Measurements from ENCODE around the gene MPV17.

DNA sequence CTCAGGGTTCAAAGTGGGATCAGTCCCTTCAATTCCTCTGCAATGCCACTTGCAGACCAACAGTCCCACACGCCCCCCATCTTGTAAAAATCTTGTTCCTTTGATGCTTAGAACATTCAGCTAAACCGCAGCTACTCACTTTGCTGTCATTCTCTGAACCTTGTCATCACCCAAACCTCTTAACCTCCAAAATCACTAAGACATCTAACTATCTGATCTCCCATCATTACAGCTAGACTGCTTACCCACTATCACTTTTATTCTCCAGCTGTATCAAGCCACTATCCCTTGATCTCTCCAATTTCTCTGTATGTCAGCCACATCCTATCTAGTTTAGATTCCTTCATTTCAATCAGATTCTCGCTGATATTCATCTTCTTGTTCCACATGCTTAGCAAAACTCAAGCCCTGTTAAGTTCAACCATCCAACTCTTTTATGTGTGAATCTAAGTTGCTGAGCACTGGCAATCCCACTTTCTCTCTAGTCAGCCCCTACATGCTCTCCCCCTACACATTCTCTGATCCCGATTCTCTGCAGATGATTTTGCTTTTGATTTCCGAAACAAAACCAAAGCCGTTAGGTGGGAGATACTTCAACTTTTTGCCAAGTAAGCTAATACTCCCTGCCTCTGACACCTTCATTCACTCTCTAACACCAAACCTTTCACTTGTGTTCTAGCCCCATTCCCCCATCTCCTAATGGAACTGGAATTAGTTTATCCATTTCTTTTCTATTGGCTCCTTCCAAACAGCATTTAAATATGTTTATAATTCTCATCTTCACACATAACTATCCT, 29.1 kb upstream of the MPV17 start:
- TF ChIP-seq, protein P1, sequence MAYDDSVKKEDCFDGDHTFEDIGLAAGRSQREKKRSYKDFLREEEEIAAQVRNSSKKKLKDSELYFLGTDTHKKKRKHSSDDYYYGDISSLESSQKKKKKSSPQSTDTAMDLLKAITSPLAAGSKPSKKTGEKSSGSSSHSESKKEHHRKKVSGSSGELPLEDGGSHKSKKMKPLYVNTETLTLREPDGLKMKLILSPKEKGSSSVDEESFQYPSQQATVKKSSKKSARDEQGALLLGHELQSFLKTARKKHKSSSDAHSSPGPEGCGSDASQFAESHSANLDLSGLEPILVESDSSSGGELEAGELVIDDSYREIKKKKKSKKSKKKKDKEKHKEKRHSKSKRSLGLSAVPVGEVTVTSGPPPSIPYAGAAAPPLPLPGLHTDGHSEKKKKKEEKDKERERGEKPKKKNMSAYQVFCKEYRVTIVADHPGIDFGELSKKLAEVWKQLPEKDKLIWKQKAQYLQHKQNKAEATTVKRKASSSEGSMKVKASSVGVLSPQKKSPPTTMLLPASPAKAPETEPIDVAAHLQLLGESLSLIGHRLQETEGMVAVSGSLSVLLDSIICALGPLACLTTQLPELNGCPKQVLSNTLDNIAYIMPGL (CRISPR knock-in tag; IDR thresholded peaks at IDR 0.05): no peak
- TF ChIP-seq, protein P2, sequence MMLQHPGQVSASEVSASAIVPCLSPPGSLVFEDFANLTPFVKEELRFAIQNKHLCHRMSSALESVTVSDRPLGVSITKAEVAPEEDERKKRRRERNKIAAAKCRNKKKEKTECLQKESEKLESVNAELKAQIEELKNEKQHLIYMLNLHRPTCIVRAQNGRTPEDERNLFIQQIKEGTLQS (CRISPR knock-in tag; conservative IDR thresholded peaks at IDR 0.05): no peak
- TF ChIP-seq, protein P3, sequence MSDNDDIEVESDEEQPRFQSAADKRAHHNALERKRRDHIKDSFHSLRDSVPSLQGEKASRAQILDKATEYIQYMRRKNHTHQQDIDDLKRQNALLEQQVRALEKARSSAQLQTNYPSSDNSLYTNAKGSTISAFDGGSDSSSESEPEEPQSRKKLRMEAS (CRISPR knock-in tag; IDR thresholded peaks at IDR 0.05): no peak
- TF ChIP-seq CTCF (IDR thresholded peaks at IDR 0.05) (no peak), TEAD4 (CRISPR knock-in tag; IDR thresholded peaks at IDR 0.05) (no peak), ELF4 (CRISPR knock-in tag; IDR thresholded peaks at IDR 0.05; ENCODE audit: low read depth) (no peak)
